Ishikawa (cell line): Measurements from ENCODE around the gene ABCG1.

Experiments
- CEBPB ChIP-seq: IDR thresholded peaks from 2 replicates; pipeline ENCODE4 v1.6.1; 2012
- CREB1 ChIP-seq: IDR thresholded peaks from 2 replicates; pipeline ENCODE4 v1.6.1; 2012; ENCODE audit warnings: low read depth
- EGR1 ChIP-seq: IDR thresholded peaks from 2 replicates; pipeline ENCODE4 v1.6.1; 2012
- EP300 ChIP-seq: IDR thresholded peaks from 2 replicates; pipeline ENCODE4 v1.6.1; 2012; ENCODE audit warnings: borderline replicate concordance
- FOXM1 ChIP-seq: IDR thresholded peaks from 2 replicates; pipeline ENCODE4 v1.6.1; 2012; ENCODE audit warnings: low read depth, borderline replicate concordance
- NFIC ChIP-seq: IDR thresholded peaks from 2 replicates; pipeline ENCODE4 v1.6.1; 2012
- RAD21 ChIP-seq: IDR thresholded peaks from 2 replicates; pipeline ENCODE4 v1.6.1; 2012; ENCODE audit warnings: low read depth
- TAF1 ChIP-seq: IDR thresholded peaks from 2 replicates; pipeline ENCODE4 v1.6.1; 2012; ENCODE audit warnings: low read depth, mild to moderate bottlenecking
- TCF12 ChIP-seq: IDR thresholded peaks from 2 replicates; pipeline ENCODE4 v1.6.1; 2012; ENCODE audit warnings: low read depth
- TEAD4 ChIP-seq: IDR thresholded peaks from 2 replicates; pipeline ENCODE4 v1.6.1; 2012
- YY1 ChIP-seq: IDR thresholded peaks from 2 replicates; pipeline ENCODE4 v1.6.1; 2012; ENCODE audit warnings: low read depth
- ZBTB7A ChIP-seq: IDR thresholded peaks from 2 replicates; pipeline ENCODE4 v1.6.1; 2012; ENCODE audit warnings: low read depth
- TF ChIP-seq, protein P1 (sequence below): IDR thresholded peaks from 2 replicates; pipeline ENCODE4 v1.6.1; 2012; ENCODE audit warnings: low read depth, mild to moderate bottlenecking
- TF ChIP-seq, protein P2 (sequence below): IDR thresholded peaks from 2 replicates; pipeline ENCODE4 v1.6.1; 2012
- TF ChIP-seq, protein P3 (sequence below): IDR thresholded peaks from 2 replicates; pipeline ENCODE4 v1.6.1; 2012

Gene ABCG1

DNA sequence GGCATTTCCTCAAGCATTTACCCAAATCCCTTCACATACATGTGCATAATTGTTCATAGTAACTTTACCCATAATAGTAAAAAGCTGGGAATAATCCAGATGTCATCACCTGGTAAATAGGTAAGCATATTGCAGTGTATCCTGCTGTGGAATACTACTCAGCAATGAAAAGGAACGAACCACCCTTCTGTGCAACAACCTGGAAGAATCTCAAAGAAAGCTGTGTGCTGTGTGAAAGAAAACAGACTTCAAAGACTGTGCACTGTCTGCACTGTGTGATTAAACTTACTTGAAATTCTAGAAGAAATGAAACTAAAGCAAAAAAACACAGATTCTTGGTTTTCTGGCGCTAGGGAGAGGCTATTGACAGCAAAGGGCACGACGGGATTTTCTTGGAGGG, 118.3 kb downstream of the ABCG1 start:
- TF ChIP-seq CREB1 (no peak), TCF12 (no peak), TAF1 (no peak), FOXM1 (no peak), YY1 (no peak), EP300 (no peak), ZBTB7A (no peak), EGR1 (no peak), NFIC (no peak), CEBPB (no peak), TEAD4 (no peak), RAD21 (no peak)
- TF ChIP-seq, protein P1, sequence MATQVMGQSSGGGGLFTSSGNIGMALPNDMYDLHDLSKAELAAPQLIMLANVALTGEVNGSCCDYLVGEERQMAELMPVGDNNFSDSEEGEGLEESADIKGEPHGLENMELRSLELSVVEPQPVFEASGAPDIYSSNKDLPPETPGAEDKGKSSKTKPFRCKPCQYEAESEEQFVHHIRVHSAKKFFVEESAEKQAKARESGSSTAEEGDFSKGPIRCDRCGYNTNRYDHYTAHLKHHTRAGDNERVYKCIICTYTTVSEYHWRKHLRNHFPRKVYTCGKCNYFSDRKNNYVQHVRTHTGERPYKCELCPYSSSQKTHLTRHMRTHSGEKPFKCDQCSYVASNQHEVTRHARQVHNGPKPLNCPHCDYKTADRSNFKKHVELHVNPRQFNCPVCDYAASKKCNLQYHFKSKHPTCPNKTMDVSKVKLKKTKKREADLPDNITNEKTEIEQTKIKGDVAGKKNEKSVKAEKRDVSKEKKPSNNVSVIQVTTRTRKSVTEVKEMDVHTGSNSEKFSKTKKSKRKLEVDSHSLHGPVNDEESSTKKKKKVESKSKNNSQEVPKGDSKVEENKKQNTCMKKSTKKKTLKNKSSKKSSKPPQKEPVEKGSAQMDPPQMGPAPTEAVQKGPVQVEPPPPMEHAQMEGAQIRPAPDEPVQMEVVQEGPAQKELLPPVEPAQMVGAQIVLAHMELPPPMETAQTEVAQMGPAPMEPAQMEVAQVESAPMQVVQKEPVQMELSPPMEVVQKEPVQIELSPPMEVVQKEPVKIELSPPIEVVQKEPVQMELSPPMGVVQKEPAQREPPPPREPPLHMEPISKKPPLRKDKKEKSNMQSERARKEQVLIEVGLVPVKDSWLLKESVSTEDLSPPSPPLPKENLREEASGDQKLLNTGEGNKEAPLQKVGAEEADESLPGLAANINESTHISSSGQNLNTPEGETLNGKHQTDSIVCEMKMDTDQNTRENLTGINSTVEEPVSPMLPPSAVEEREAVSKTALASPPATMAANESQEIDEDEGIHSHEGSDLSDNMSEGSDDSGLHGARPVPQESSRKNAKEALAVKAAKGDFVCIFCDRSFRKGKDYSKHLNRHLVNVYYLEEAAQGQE: no peak
- TF ChIP-seq, protein P2, sequence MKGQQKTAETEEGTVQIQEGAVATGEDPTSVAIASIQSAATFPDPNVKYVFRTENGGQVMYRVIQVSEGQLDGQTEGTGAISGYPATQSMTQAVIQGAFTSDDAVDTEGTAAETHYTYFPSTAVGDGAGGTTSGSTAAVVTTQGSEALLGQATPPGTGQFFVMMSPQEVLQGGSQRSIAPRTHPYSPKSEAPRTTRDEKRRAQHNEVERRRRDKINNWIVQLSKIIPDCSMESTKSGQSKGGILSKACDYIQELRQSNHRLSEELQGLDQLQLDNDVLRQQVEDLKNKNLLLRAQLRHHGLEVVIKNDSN: no peak
- TF ChIP-seq, protein P3, sequence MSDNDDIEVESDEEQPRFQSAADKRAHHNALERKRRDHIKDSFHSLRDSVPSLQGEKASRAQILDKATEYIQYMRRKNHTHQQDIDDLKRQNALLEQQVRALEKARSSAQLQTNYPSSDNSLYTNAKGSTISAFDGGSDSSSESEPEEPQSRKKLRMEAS: no peak

DNA sequence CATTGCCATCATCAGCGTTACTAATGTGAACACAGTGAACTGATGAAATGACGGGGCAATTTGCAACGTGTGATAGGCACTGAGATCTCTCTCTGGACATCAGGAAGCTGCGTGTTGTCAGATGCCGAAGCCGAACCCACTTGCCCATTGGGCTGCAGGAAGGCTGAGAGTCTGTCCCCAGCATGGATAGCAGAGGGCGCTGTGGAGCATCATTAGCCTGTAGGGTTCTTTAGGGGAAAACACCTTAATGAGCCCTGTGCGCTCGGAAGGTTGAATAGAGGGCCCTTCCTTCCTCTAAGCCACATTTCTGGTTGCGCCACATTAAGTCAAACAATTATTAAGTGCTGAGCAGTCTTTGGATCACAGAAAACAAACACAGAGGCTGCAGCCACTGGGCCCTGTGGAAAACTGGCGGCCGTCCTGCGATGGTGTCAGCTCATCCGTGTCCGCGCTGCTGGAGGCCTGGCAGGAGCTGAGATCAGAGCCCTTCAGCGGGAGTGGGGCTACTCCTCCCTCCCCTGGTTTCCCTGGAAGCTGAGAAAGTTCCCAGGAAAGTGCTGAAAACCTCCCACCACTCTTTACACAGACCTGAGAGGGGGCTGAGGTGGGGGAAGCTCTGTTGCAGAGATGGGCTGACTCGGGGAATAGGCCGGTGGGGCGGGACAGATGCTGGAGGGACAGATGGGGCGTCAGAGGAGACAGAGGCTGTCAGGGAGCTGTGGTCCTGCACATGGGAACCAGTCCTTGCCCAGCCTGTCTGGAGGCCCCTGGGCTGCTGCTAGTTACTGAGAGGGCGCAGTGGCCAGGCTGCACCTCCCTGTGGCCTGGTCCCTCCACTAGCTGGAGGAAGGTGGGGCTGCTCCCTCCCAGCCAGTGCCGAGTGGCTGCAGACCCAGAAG, 119.1 kb downstream of the ABCG1 start:
- TF ChIP-seq EGR1 (no peak), RAD21 (peak; percentile 63), EP300 (peak; percentile 77; the same call in 1 of the 2 replicates), TEAD4 (peak; percentile 59), CEBPB (peak; percentile 73), TCF12 (peak; percentile 84), NFIC (peak; percentile 95)
- TF ChIP-seq, protein P1: no peak
- TF ChIP-seq, protein P3: no peak

DNA sequence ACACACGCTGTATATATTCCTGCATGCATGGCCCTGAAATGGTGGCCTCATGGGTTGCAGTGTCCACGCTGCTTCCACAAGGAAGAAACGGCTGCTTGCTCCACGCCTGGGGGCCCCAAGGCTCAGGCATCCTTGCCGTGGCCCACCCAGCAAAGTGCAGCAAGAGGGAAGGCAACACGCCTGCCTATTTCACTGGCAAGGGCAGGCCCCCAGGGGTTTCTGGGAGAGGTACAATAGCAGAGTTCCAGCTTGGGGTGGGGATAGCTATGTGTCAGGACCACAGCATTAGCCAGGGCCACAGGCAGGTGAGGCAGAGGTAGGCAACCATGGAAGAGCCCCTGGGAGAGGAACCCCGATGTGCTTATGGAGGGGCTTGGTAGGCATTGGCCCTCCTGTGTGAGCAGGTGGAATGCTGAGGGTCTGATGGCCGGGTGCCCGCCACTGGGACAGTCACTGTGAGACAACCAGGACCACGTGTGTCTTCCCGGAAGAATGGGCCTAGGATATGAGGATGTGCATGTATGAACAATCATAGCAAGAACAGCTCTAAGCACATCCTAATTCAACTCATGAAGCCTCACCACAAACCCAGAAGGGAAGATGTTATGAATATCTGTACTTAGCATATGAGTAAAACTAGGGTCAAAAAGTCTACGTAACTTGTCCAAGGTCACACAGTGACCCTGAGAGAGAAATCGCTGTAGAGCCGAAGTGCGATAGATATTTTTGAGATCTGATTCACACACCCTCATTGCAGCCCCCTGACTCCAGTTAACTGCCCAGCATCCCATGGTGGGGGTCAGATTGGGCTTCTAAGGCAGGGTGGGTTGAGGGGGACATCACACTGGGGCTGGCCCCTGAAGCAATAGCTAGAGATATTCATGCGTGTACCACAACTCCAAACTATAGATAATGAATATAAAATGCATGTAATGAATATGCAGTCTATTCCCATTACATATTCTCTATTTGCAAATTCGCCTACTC, 120.1 kb downstream of the ABCG1 start:
- TF ChIP-seq NFIC: no peak
- TF ChIP-seq EP300: no peak
- TF ChIP-seq TAF1: no peak
- no peak for TF ChIP-seq RAD21
- TF ChIP-seq EGR1: no peak
- no peak for TF ChIP-seq FOXM1
- TF ChIP-seq CEBPB: no peak
- TF ChIP-seq, protein P2: no peak
- TF ChIP-seq ZBTB7A: no peak
- TF ChIP-seq, protein P3: no peak
- no peak for TF ChIP-seq TCF12
- TF ChIP-seq YY1: no peak
- TF ChIP-seq, protein P1: no peak
- no peak for TF ChIP-seq TEAD4
- no peak for TF ChIP-seq CREB1
